HepG2 (cell line): ENCODE data around the gene GEMIN4. TPM values are rescaled to one million over a fixed set of nuclear protein-coding genes. Genes with fewer than 3 reads are reported as not detected.

Source experiments
- BHLHE40 ChIP-seq: IDR thresholded peaks from 2 replicates; pipeline ENCODE4 v1.6.1; 2011; ENCODE audit warnings: low read length, improper control_type of control experiment
- DRAP1 ChIP-seq: IDR thresholded peaks from 2 replicates; pipeline ENCODE4 v1.6.1; 2016; ENCODE audit warnings: missing genetic modification reagents, missing compliant biosample characterization
- ERF ChIP-seq: IDR thresholded peaks from 2 replicates; pipeline ENCODE4 v1.6.1; 2018; ENCODE audit warnings: missing biosample characterization, missing genetic modification reagents
- KMT2B ChIP-seq: IDR thresholded peaks from 2 replicates; pipeline ENCODE4 v1.6.1; 2016; ENCODE audit warnings: missing genetic modification reagents, missing compliant biosample characterization
- MAFK ChIP-seq, 2 experiments: IDR thresholded peaks in 1 of 2; conservative IDR thresholded peaks in 1 of 2; 2 replicates each; pipeline ENCODE4 v1.6.1; 2011; ENCODE audit warnings: improper control_type of control experiment in 2 of 2, low read length in 2 of 2
- MXD1 ChIP-seq: sonication (generic); formaldehyde crosslinking; IDR thresholded peaks from 2 replicates; pipeline ENCODE4 v1.4.0; 2020; ENCODE audit warnings: mild to moderate bottlenecking, missing genetic modification reagents
- NFKB2 ChIP-seq: sonication (generic); formaldehyde crosslinking; IDR thresholded peaks from 2 replicates; pipeline ENCODE4 v1.4.0; 2020; ENCODE audit warnings: missing genetic modification reagents, borderline replicate concordance
- RFX1 ChIP-seq: fragments of 450-650 bp; IDR thresholded peaks from 2 replicates; pipeline ENCODE4 v1.6.1; 2017
- TAF1 ChIP-seq: sonication (generic); formaldehyde crosslinking; IDR thresholded peaks from 2 replicates; pipeline ENCODE4 v1.4.0; 2020; ENCODE audit warnings: missing genetic modification reagents
- UBTF ChIP-seq: sonication (generic); formaldehyde crosslinking; IDR thresholded peaks from 2 replicates; pipeline ENCODE4 v1.4.0; 2020; ENCODE audit warnings: mild to moderate bottlenecking, missing genetic modification reagents
- ZBTB8A ChIP-seq: sonication (generic); formaldehyde crosslinking; IDR thresholded peaks from 2 replicates; pipeline ENCODE4 v1.4.0; 2020; ENCODE audit warnings: mild to moderate bottlenecking, low read depth, missing genetic modification reagents, borderline replicate concordance
- ZNF30 ChIP-seq: sonication (generic); formaldehyde crosslinking; IDR thresholded peaks from 2 replicates; pipeline ENCODE4 v1.5.0; 2020; ENCODE audit warnings: mild to moderate bottlenecking, missing genetic modification reagents
- ZNF337 ChIP-seq: sonication (generic); formaldehyde crosslinking; IDR thresholded peaks from 2 replicates; pipeline ENCODE4 v1.5.1; 2020; ENCODE audit warnings: missing genetic modification reagents, low read depth, mild to moderate bottlenecking, borderline replicate concordance
- ZNF530 ChIP-seq: sonication (generic); formaldehyde crosslinking; IDR thresholded peaks from 2 replicates; pipeline ENCODE4 v1.5.0; 2020; ENCODE audit warnings: low read depth, mild to moderate bottlenecking, missing genetic modification reagents
- ZNF598 ChIP-seq: sonication (generic); formaldehyde crosslinking; IDR thresholded peaks from 2 replicates; pipeline ENCODE4 v1.5.1; 2020; ENCODE audit warnings: mild to moderate bottlenecking, missing genetic modification reagents, borderline replicate concordance
- polyA plus RNA-seq, 8 experiments: library from polyadenylated mRNA; depleted of rRNA in 3 of 8; stranded (reverse) in 7 of 8; unstranded in 1 of 8; fragments of >200 nt; fragmentation: Illumina TruSeq in 4 of 8; extraction: Trizol in 4 of 8; gene quantifications; 2 replicates each; pipeline versions ENCODE4 v1.2.1 to v1.2.3, GENCODE V29; 2011 to 2016; ENCODE audit warnings: low read depth in 4 of 8, missing spikeins in 1 of 8, mixed read lengths in 1 of 8; ENCODE audit not compliant: insufficient read depth in 1 of 8
- total RNA-seq, 5 experiments: library from RNA; depleted of rRNA; stranded (reverse); fragments of >200 nt; fragmentation: Illumina TruSeq; extraction: Trizol; gene quantifications; 2 replicates each; pipeline ENCODE4 v1.2.3, GENCODE V29; 2016; ENCODE audit warnings: low read depth in 1 of 5
- TF ChIP-seq, protein P1 (sequence below): sonication (generic); formaldehyde crosslinking; IDR thresholded peaks from 2 replicates; pipeline ENCODE4 v1.5.1; 2020; ENCODE audit warnings: mild to moderate bottlenecking, missing genetic modification reagents, borderline replicate concordance
- TF ChIP-seq, protein P2 (sequence below): IDR thresholded peaks from 2 replicates; pipeline ENCODE4 v1.6.1; 2016; ENCODE audit warnings: missing compliant biosample characterization, missing genetic modification reagents, borderline replicate concordance

The GEMIN4 gene
- total and polyA plus RNA-seq, 2 of the 13 experiments (the other 11 are each of a cell fraction or from before 2014, with no cell fraction given) = 10.8 to 22.7 TPM

DNA sequence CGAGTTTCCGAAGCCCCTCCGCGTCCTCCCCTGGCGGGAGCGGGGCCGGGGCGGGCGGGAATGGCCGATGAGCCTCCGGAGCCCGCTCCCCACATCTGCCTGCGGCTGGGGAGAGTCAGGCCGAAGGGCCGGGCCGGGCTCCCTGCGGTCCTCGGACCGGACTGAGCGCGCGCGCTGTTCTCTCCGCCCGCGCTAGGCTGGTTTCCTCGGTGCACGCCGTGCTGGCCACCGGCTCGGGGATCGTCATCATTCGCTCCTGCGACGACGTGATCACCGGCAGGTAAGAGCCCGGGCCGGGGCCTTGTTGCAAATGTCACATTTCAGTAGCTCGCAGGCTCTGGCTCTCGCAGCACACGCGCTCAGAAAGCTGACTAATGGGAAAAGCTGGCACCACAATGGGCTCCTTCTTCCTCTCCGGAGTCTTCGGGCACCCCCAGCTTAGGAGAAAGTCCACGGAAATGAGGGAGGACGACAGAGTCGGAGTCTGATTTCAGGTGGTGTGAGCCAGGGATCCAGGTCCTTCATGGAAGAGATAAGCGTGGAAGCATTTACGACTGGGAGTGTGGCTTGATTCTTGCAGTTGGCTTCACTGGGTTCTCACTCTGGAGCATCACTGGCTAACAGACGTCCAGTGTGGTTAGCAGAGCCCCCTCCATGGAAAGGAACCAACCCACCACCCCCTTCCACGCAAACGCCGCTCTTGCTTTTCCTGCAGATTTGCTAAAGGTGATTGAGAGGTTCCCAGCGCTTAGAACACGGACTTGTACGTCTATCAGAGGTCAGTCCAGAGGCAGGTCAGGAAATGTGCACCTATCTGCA, 19.0 kb downstream of the GEMIN4 start (continued):
- TF ChIP-seq ZNF598 (CRISPR knock-in tag) (0 out of 2 replicates have a peak, but pooled peaks have one; percentile 14), KMT2B (CRISPR knock-in tag) (0 out of 2 replicates have a peak, but pooled peaks have one; percentile 27), NFKB2 (CRISPR knock-in tag) (peak; percentile 42; the same call in 1 of the 2 replicates), TAF1 (peak; percentile 43; the same call in 1 of the 2 replicates), DRAP1 (CRISPR knock-in tag) (0 out of 2 replicates have a peak, but pooled peaks have one; percentile 24), BHLHE40 (no peak), MAFK (conservative IDR thresholded peaks at IDR 0.05 in 1 of 2, IDR thresholded peaks at IDR 0.05 in 1 of 2; ENCODE audit: low read length in 2 of 2) (peak; percentile 43 to 53; a peak in 3 of 4 replicates), UBTF (CRISPR knock-in tag) (peak; percentile 62), RFX1 (no peak), ZNF30 (CRISPR knock-in tag) (no peak), ZNF337 (CRISPR knock-in tag) (no peak), MXD1 (CRISPR knock-in tag) (peak; percentile 27; the same call in 1 of the 2 replicates), ZBTB8A (CRISPR knock-in tag) (no peak), ZNF530 (no peak), ERF (CRISPR knock-in tag) (peak; percentile 23; the same call in 1 of the 2 replicates)
- TF ChIP-seq, protein P1, sequence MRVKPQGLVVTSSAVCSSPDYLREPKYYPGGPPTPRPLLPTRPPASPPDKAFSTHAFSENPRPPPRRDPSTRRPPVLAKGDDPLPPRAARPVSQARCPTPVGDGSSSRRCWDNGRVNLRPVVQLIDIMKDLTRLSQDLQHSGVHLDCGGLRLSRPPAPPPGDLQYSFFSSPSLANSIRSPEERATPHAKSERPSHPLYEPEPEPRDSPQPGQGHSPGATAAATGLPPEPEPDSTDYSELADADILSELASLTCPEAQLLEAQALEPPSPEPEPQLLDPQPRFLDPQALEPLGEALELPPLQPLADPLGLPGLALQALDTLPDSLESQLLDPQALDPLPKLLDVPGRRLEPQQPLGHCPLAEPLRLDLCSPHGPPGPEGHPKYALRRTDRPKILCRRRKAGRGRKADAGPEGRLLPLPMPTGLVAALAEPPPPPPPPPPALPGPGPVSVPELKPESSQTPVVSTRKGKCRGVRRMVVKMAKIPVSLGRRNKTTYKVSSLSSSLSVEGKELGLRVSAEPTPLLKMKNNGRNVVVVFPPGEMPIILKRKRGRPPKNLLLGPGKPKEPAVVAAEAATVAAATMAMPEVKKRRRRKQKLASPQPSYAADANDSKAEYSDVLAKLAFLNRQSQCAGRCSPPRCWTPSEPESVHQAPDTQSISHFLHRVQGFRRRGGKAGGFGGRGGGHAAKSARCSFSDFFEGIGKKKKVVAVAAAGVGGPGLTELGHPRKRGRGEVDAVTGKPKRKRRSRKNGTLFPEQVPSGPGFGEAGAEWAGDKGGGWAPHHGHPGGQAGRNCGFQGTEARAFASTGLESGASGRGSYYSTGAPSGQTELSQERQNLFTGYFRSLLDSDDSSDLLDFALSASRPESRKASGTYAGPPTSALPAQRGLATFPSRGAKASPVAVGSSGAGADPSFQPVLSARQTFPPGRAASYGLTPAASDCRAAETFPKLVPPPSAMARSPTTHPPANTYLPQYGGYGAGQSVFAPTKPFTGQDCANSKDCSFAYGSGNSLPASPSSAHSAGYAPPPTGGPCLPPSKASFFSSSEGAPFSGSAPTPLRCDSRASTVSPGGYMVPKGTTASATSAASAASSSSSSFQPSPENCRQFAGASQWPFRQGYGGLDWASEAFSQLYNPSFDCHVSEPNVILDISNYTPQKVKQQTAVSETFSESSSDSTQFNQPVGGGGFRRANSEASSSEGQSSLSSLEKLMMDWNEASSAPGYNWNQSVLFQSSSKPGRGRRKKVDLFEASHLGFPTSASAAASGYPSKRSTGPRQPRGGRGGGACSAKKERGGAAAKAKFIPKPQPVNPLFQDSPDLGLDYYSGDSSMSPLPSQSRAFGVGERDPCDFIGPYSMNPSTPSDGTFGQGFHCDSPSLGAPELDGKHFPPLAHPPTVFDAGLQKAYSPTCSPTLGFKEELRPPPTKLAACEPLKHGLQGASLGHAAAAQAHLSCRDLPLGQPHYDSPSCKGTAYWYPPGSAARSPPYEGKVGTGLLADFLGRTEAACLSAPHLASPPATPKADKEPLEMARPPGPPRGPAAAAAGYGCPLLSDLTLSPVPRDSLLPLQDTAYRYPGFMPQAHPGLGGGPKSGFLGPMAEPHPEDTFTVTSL (CRISPR knock-in tag) = no peak
- TF ChIP-seq, protein P2, sequence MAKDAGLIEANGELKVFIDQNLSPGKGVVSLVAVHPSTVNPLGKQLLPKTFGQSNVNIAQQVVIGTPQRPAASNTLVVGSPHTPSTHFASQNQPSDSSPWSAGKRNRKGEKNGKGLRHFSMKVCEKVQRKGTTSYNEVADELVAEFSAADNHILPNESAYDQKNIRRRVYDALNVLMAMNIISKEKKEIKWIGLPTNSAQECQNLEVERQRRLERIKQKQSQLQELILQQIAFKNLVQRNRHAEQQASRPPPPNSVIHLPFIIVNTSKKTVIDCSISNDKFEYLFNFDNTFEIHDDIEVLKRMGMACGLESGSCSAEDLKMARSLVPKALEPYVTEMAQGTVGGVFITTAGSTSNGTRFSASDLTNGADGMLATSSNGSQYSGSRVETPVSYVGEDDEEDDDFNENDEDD (CRISPR knock-in tag) = 0 out of 2 replicates have a peak, but pooled peaks have one; percentile 20
